NCI-H146 treated with DMSO at 0.1 percent for 48 hours (cell line): Measurements from ENCODE around the gene RAB3C.

Experiments used
- DNase-seq: peaks from one replicate; lab custom pipeline; 2025; ENCODE audit not compliant: unreplicated experiment; lab: John Stamatoyannopoulos, UW

The RAB3C gene

GRCh38 chr5:58816181-58816731 is 233.4 kb downstream of the RAB3C start:
- no peak for DNase-seq

- DNase-seq, result no peak
These were observed 235.6 kb downstream of the RAB3C start for GRCh38 chr5:58818465-58818864.

- no peak for DNase-seq
These were observed 242.6 kb downstream of the RAB3C start for GRCh38 chr5:58825441-58825840.

GRCh38 chr5:58825899-58826298 is 243.0 kb downstream of the RAB3C start:
- no peak for DNase-seq

- no peak for DNase-seq
These were observed 244.6 kb downstream of the RAB3C start for GRCh38 chr5:58827463-58827862.

- DNase-seq, result no peak
These were observed 245.4 kb downstream of the RAB3C start for GRCh38 chr5:58828258-58828657.

GRCh38 chr5:58834242-58835225 is 251.7 kb downstream of the RAB3C start:
- no peak for DNase-seq

- no peak for DNase-seq
These were observed 253.5 kb downstream of the RAB3C start for GRCh38 chr5:58836351-58836750.

GRCh38 chr5:58838729-58839128 is 255.9 kb downstream of the RAB3C start:
- no peak for DNase-seq

GRCh38 chr5:58842852-58843251 is 260.0 kb downstream of the RAB3C start:
- no peak for DNase-seq

GRCh38 chr5:58844395-58844794 is 261.5 kb downstream of the RAB3C start:
- DNase-seq, result no peak

GRCh38 chr5:58847041-58847440 is 264.2 kb downstream of the RAB3C start:
- DNase-seq, result no peak

- DNase-seq, result no peak
These were observed 266.3 kb downstream of the RAB3C start for GRCh38 chr5:58849223-58849622.

- peak; percentile 81 for DNase-seq
These were observed 267.2 kb downstream of the RAB3C start for GRCh38 chr5:58849921-58850667.

GRCh38 chr5:58851153-58851552 is 268.3 kb downstream of the RAB3C start:
- no peak for DNase-seq

- DNase-seq, result no peak
These were observed 268.7 kb downstream of the RAB3C start for GRCh38 chr5:58851571-58851970.

GRCh38 chr5:58852566-58852965 is 269.7 kb downstream of the RAB3C start:
- no peak for DNase-seq

- no peak for DNase-seq
These were observed 271.6 kb downstream of the RAB3C start for GRCh38 chr5:58854441-58854840.

GRCh38 chr5:58855851-58856739 is 273.2 kb downstream of the RAB3C start:
- no peak for DNase-seq

GRCh38 chr5:58857609-58858008 is 274.7 kb downstream of the RAB3C start:
- DNase-seq, result no peak

- DNase-seq, result no peak
These were observed 277.8 kb downstream of the RAB3C start for GRCh38 chr5:58860680-58861079.
